ENCODE data around the gene RANBP10.
"Not testable (repeated sequence)": the region's sequence is repeated elsewhere in the genome, so short reads cannot be mapped to it uniquely, and the experiment has no call there.

Gene RANBP10

DNA sequence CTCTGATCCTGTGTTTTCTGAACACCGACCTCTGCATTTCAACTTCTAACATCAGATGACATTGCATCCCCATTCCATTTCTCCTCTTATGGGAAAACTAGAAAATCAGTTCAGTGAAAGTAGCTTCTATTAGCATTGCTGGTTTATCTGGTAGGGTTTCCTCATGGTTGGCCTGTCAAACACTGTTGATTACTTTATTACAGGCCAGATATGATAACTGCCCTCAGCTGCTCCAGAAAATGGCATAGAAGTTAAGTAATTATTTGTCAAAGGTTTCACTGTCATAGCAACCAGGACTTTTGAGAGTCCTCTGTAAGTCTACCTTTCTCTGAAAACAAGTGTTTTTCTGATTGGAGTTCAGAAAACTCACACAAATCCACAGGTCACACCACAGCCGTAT lies 90.3 kb downstream of the RANBP10 start:
- no peak for DNase-seq (ENCODE audit: low read depth in 2 of 2)

DNA sequence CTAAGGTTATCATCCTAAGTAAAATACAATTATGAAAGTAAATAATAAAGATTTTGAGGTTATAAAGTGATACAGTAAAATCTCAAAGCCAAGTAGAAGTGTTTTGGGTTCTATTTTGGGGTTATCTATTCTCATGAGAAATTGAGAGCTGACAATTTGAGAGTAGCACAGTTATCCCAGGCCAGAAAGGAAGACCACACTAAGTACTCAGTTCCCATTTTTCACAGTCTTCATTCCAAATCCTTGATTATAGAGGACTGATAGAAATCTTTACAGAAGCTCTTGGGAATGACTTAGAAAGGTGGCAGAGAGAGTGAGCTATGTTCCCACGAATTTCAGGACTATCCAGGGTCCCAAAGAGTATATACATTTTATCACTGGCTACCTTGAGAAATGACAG lies 91.8 kb downstream of the RANBP10 start:
- DNase-seq (ENCODE audit: low read depth in 2 of 2): no peak

DNA sequence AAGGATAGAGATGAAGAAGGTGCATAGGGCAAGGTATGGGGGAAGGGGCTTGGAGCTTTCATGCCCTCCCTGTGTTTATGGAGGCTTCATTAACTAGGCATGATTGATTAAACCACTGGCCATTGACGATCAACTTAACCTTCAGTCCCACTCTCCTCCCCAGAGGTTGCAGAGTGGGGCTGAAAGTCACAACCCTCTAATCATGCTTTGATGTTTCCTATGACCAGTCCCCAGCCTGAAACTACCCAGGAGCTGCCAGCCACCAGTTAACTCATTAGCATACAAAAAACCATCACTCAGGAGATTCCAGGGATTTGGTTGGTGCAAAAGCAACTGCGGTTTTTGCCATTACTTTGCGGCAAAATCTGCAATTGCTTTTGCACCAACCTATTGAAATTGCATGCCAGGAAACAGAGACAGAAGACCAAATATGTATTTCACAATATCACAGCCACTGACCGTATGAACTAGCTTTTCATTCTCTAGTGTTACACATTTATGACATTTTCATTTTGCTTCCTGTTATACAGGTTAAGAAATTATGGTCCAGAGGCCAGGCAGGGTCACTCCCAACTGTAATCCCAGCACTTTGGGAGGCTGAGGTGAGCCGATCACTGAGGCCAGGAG lies 92.6 kb downstream of the RANBP10 start:
- no peak for DNase-seq (ENCODE audit: low read depth in 2 of 2)

DNA sequence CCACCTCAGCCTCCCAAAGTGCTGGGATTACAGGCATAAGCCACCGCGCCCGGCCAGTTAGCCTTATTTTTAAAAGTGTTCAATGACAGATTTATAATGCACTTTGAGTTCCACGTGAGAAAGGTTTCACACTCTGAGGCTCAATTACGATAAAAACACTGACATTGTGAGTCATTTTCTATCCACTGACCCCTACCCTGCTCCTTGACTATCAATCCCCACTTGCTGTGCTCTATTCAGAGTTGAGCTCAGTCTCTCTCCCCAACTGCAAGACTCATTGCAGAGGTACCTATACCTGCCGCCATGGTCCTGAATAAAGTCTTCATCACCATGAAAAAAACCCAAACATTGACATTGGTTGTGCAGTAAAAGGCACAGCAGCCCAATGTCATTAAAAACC lies 95.8 kb downstream of the RANBP10 start:
- no peak for DNase-seq (ENCODE audit: low read depth in 2 of 2)

DNA sequence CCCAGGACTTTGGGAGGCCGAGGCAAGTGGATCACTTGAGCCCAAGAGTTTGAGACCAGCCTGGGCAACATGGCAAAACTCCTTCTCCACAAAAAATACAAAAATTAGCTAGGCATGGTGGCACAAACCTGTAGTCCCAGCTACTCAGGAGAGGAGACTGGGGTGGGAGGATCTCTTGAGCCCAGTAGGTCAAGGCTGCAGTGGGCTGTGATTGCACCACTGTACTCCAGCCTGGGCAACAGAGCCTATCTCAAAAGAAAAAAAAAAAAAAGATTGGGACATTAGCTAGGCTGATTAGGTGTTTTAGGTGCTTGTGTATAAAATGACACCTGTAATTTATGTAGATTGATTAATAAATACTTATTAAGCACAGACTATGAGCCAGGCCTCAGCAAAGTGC lies 97.3 kb downstream of the RANBP10 start:
- no peak for DNase-seq (ENCODE audit: low read depth in 2 of 2)

DNA sequence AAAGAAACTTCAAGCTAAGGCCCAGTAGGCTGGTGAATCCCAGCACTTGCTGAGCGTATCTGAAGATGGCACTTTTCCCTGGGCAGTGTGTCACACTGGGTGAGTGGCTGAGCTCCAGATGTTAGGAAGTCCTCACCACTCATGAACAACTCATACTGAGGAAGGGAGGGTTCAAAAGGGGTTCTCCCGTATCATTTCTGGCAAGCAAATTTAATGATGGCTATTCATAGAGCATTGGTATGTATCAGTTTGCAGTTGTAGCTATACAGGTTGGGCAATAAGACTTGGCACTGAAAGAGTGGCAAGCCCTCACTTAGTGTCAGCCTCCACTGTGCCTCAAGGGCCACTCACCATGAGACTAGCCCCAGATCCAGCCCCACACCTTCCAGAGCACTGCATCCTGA lies 98.0 kb downstream of the RANBP10 start:
- DNase-seq (ENCODE audit: low read depth in 2 of 2): no peak

DNA sequence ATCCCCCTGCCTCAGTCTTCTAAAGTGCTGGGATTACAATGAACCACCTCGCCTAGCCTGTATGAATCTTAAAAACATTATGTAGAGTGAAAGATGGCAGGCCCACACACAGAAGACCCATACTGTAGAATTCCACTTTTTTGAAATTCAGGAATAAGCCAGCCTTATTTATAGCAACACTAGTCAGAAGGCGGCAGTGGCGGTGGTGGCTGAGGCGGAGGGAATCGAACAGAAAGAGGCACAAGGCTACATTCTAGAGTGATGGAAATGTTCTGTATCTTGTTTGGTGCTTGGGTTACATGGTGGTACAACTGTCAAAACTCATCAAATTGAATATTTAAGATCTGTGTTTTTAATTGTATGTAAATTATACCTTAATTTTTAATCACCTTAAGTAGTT lies 98.6 kb downstream of the RANBP10 start:
- DNase-seq (ENCODE audit: low read depth in 2 of 2): no peak

DNA sequence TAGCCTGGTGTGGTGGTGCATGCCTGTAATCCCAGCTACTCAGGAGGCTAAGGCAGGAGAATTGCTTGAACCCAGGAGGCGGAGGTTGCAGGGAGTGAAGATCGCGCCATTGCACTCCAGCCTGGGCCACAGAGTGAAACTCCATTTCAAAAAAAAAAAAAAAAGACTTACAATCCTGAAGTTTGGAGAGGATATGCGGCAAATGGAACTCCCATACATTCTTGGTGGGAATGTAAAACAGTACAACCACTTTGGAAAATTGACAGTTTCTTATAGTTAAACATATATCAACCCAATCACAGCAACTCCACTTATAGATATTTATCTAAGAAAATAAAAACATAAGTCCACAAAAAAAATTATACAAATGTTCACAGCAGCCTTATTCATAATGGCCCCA lies 99.2 kb downstream of the RANBP10 start:
- no peak for DNase-seq (ENCODE audit: low read depth in 2 of 2)

DNA sequence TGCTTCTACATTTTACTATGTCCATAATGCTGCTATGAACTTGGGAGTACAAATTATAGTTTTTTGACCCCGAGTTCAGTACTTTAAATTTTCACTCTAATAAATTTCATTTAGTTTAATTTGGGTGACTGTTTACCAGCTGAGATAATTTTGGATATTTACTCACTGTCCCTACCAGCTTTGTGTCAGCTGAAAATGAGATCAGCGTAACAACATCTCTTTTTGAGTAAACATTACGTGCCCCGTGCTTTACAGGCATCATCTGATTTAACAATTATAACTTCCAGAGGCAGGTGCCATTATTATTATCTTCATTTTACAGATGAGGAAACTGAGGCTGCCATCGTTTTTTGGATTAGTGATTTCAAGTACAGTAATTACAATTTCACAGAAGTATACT lies 102.2 kb downstream of the RANBP10 start:
- no peak for DNase-seq (ENCODE audit: low read depth in 2 of 2)

DNA sequence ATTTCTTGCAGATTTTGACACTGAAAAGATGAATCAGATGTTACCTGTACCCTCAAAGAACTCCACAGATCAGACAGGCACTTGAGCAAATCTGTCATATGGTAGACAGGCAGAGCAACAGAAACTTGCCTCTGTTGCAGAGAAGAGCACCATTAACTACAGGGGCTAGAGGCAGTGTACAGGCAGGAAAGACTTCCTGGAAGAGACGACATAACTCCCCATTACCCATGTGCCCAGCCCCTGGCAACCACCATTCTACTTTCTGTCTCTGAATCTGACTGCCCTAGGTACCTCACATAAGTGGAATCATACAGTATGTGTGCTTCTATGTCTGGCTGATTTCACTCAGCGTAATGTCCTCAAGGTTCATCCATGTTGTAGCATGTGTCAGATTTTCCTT lies 102.7 kb downstream of the RANBP10 start:
- DNase-seq (ENCODE audit: low read depth in 2 of 2): no peak

DNA sequence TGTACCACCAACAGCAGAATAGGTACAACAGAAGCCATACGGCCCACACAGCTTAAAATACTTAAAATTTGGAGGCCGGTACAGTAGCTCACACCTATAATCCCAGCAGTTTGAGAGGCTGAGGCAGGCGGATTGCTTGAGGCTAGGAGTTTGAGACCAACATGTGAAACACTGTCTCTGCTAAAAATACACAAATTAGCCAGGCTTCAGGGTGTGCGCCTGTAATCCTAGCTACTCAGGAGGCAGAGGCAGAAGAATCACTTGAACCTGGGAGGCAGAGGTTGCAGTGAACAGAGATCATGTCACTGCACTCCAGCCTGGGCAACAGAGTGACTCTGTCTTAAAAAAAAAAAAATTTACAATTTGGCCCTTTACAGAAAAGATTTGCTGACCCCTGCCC lies 104.2 kb downstream of the RANBP10 start:
- no peak for DNase-seq (ENCODE audit: low read depth in 2 of 2)

DNA sequence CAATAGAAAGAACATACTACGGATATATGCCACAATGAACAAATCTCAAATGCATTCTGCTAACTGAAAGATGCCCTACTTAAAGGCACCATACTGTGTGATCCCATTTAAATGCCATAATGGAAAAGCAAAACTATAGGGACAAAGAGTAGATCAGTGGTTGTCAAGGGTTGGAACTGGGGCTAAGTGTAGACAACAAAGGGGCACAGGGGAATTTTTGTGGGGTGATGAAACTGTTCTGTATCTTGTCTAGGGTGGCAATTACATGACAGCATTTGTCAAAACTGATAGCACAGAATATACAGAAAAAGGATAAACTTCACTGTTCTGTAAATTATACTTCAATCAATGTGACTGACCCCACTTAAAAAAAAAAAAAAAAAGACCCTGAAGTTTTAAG lies 104.9 kb downstream of the RANBP10 start:
- DNase-seq (ENCODE audit: low read depth in 2 of 2): no peak

DNA sequence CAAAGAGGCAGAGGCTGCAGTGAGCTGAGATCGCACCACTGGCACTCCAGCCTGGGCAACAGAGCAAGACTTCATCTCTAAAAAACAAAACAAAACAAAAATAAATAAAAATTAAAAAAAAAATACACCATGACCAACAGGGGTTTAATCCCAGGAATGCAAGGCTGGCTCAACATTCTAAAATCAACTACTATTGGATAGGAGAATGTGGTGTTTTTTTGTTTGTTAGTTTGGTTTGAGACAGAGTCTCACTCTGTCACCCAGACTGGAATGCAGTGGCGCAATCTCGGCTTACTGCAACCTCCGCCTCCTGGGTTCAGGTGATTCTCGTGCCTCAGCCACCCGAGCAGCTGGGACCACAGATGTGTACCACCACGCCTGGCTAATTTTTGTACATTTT lies 107.1 kb downstream of the RANBP10 start:
- DNase-seq (ENCODE audit: low read depth in 2 of 2): no peak

DNA sequence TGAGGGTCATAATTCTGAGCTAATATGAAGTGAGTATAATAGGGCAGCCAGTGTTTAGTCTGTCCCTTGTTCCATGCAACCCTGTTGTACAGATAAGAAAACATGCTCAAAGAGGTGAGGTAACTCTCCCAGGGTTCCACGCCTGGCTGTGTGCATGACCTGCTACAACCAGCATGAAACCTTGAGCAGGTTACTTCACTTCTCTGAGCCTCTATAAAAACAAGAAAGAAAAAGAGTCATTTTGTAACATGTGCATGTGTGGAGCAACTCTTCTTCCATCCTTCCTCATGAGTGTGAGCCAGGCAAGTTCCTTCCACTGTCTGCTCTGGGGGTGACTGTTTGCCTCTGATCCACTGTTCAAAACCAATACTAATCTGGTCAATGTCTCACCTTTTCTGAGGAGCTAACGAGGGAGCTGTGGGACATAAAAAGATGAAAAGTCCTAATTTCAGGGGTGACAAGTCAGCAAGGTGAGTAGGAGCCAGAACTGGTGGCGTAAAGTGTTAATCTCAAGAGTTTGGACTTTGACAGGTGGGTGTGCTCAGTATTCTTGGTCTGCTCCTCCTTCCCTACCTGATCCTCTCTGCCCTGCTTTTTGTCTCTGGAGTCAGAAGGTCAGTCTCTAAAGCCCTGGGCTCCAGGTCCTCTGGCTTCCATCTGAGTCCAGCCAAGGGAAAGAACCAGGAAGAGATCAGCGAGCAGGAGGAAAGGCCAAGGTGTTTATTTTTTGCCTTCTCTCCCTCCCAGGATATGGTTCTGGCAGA lies 108.8 kb downstream of the RANBP10 start:
- no peak for DNase-seq (ENCODE audit: low read depth in 2 of 2)

DNA sequence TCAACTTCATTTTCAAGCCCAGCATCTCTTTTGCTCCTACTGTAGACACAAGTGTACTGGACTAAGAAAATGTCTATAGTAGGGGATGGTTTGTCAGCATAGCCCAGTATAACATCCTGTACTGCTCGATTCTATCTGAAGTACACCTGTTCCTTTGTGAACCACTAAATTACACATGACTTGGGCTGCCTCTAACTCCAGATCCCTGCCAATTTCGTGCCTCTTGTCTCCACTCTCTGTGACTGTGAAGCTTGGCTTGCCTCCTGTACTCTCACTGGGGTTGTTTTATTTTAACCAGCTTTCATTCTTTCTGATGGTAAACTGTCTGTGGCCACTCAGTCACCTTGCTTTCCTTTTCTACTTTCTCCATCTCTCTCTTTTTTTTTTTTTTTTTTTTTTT lies 111.7 kb downstream of the RANBP10 start:
- DNase-seq (ENCODE audit: low read depth in 2 of 2): no peak

DNA sequence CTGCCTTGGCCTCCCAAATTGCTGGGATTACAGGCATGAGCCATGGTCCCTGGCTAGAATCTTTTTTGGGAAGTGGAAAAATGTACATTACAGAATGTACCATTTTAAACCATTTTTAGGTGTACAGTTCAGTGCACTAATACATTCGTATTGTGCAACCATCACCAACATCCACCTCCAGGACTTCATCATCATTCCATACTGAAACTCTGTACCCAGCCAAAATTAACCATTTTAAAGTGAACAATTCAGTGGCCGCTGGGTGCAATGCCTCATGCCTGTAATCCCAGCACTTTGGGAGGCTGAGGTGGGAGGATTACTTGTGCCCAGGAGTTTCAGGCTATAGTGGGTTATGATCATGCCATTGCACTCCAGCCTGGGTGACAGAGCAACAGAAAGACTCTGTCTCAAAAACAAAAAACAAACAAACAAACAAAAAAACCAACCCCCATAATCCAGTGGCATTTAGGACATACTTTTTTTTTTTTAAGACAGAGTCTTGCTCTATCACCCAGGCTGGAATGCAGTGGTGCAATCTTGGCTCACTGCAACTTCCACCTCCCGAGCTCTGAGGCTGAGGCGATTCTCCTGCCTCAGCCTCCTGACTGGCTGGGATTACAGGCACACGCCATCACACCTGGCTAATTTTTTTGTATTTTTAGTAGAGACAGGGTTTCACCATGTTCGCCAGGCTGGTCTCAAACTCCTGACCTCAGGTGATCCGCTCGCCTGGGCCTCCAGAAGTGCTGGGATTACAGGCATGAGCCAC lies 112.7 kb downstream of the RANBP10 start:
- not testable (repeated sequence) for DNase-seq (ENCODE audit: low read depth in 2 of 2)

DNA sequence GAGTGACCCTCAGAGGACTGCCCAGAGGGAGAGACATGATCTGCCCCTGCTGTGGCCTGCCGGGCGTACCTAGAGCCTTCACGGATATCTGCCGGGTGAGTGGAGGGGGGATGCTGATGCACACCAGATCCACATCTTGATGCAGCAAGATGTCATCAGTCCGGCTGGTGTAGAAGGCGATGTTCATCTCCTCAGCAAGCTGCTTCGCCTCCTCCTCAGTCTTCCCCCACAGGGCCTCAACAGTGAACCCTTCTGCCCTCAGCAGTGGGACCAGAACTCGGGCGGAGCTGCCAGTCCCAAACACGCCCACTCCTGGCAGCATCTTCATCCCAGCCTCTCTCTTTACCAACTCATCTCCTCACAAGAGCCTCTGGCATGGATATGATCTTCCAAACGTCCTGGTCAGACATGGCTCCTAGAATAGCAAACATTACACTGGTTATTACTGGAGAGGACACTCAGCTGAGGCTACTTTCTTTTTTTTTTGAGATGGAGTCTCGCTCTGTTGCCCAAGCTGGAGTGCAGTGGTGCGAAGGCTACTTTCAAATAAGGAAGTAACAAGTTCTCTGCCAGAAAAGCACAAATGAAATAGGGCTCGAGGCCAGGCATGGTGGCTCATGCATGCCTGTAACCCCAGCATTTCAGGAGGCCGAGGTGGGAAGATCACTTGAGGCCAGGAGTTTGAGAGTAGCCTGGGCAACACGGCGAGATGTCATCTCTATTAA lies 120.8 kb downstream of the RANBP10 start:
- DNase-seq (ENCODE audit: low read depth in 2 of 2): no peak

DNA sequence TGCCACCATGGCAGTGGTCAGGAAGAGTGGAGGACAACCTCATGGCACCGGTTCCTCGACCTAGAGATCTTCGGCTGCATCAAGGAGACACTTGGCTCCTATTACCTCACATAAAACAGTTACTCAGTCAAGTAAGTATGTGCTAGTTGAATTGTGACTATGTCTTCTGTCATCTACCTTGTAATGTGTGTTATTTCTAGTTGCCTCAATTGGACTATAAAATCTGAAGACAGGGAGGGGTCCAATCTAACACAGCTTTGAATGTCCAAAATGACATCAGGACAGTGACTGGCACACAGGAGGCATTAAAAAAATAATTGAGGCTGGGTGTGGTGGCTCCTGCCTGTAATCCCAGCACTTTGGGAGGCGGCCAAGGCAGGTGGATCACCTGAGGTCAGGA lies 122.6 kb downstream of the RANBP10 start:
- no peak for DNase-seq (ENCODE audit: low read depth in 2 of 2)

DNA sequence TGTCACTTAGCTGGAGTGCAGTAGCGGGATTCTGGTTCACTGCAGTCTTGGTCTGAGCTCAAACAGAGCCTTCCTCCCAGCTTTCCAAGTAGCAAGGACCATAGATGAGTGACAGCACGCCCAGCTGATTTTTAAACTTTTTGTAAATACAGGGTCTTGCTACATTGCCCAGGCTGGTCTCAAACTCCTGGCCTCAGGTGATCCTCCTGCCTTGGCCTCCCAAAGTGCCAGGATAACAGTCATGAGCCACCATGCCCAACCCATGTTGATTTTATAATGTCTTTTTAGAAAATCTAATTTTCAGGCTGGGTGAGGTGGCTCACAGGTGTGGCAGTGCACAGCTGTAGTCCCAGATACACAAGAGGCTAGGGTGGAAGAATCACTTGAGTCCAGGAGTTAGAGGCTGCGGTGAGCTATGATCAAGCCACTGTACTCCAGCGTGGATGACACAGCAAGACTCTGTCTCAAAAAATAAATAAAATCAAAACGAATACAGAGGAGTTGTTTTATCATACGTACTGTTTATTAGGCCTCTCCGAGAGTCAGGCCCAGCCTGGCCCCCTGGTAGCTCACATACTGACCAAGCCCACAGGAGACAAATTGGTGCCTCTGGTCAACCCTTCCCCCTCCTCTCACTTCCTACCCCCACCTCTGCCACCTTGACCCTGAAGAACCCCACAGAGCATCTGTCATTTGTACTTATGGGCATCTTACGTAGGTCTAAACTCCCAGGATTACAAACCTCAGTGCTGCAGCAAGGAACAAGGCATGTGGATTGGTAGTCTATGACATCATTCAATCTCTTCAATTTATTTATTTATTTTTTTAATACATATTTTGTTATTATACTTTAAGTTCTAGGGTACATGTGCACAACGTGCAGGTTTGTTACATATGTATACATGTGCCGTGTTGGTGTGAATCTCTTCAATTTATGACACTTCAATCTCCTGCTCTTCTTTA lies 126.1 kb downstream of the RANBP10 start:
- DNase-seq (ENCODE audit: low read depth in 2 of 2): no peak

DNA sequence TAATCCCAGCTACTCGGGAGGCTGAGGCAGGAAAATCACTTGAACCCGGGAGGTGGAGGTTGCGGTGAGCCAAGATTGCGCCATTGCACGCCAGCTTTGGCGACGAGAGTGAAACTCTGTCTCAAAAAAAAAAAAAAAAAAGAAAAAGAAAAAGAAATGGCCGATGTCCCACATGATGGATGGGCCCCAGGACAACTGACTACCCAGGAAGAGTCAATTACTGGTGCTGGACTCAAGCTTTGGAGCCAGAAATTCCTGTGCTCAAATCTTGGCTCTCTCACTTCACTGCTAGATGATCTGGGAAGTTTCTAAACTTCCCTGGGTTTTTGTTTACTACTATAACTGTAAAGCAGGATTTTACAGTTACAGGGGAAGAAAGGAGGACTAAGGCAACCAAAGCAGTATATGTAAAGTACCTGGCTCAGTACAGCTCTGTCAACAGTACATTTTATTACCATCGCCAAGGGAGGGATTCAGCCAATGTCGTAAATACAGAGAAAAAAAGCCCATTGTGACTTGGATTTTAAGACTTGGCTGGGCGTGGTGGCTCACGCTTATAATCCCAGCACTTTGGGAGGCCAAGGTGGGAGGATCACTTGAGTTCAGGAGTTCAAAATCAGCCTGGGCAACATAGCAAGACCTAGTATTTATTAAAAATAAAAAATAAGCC lies 127.9 kb downstream of the RANBP10 start:
- no peak for DNase-seq (ENCODE audit: low read depth in 2 of 2)

DNA sequence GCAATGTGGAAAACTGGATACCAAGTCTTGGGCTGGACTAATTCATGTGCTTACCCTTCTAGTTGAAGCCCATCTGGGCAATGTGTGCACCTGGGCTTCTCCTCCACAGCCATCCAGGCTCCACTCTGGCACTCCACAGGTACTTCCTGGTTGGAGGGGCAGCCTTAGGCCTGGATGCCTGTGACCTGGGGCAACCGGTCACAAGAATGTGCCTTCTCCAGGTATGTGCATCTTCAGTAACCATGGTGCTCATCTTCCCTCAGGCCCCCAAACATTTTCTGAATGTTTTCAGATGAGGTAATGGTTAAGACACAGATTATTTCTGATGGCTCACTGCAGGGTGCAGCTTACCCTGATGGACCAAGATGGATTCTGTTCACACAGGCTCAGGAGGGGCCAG lies 128.6 kb downstream of the RANBP10 start:
- DNase-seq (ENCODE audit: low read depth in 2 of 2): no peak

Data from stimulated activated CD4-positive, alpha-beta T cell treated with anti-CD3 and anti-CD28 coated beads, Interleukin-15, amount 100 ng/mL, for 48 hours (primary cell).